GM20431 (cell line): Measurements from ENCODE around the gene SUMO3.
"Not testable (repeated sequence)": the region's sequence is repeated elsewhere in the genome, so short reads cannot be mapped to it uniquely, and the experiment has no call there.

Experiments used
- in situ Hi-C: fragments of 300-500 bp; cut with MseI, MboI; formaldehyde crosslinking; loops from one replicate; pipeline ENCODE4 v1.15.0; 2020; ENCODE audit warnings: low sequenced_read_pairs; ENCODE audit not compliant: unreplicated experiment

The SUMO3 gene

DNA sequence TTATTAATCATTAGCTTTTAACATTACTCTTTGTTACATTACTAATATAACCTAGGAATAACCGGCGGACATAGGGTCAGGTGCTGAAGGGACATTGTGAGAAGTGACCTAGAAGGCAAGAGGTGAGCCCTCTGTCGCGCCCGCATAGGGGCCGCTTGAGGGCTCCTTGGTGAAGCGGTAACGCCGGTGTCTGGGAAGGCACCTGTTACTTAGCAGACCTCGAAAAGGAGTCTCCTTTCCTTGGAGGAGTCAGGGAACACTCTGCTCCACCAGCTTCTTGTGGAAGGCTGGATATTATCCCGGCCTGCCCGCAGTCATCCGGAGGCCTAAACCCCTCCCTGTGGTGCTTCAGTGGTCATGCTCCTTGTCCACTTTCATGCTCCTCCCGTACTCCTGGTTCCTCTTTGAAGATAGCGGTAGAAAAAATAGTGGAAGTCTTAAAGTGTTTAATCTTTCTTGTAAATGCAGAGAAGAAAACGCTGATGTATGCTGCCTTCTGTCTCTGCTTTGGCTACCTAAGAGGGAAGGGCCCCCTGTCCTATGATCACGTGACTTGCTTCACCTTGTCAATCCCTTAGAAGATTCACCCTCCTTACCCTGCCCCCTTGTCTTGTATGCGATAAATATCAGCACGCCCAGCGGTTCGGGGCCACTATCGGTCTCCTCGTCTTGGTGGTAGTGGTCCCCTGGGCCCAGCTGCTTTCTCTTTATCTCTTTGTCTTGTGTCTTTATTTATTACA, 14.8 kb upstream of the SUMO3 start:
- in situ Hi-C loops, result not testable (repeated sequence)

DNA sequence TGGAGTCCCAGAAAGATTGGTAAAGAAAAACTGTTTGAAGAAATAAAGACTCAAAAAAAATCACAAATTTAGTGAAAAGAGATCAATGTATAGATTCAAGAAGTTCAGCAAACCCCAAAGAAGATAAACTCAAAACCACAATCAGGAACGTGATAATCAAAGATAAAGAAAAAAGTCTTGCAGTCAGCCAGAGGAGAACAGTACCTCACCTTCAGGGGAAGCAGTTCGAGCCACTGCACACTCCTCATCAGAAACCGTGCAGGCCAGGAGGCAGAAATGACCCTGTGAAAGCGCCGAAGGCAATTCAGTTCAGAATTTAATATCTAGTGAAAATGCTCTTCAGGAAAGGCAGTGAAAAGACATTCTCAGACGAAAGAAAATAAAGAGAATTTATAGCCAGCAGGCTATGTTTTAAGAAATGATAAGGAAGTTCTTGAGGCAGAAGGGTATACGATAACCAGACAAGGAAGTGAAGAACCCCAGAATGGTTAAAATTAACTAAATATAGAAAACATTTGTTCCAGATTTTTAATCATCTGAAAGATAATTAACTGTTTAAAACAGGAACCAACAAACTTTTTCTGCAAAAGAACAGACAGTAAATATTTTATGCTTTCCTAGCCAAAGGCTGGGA, 13.5 kb upstream of the SUMO3 start:
- in situ Hi-C loops, result no loop called here

DNA sequence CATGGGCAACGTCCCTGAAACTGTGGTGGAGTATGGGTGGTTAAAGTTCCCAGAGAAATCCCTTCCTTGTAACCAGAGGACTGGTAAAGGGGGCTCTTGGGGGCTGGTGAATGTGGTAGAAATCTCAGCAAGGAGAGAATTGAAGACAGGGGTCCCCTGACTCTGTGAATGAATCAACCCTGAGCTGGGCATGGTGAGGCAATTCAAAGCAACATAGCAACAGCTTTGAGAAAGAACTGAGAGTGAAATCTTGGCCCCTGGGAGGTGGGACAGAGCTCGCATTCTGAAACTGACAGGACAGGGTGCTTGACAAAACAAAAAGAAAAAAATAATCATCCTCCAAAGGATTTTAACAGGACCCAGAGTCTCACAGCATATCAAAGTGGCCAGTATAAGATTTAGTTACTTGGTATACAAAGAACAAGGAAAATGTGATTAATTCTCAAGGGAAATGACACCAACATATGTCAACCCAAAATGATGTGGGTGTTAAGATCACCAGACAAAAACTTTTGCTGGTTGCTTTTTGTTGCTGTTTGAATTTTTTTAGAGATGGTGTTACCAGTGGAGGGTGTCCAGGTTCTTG, 11.7 kb upstream of the SUMO3 start:
- in situ Hi-C loops, result no loop called here

GRCh38 chr21:44828362-44829056, 10.6 kb upstream of the SUMO3 start:
- in situ Hi-C loops, result no loop called here

- in situ Hi-C loops, result no loop called here
These were observed 5.4 kb upstream of the SUMO3 start for GRCh38 chr21:44823179-44823660.

DNA sequence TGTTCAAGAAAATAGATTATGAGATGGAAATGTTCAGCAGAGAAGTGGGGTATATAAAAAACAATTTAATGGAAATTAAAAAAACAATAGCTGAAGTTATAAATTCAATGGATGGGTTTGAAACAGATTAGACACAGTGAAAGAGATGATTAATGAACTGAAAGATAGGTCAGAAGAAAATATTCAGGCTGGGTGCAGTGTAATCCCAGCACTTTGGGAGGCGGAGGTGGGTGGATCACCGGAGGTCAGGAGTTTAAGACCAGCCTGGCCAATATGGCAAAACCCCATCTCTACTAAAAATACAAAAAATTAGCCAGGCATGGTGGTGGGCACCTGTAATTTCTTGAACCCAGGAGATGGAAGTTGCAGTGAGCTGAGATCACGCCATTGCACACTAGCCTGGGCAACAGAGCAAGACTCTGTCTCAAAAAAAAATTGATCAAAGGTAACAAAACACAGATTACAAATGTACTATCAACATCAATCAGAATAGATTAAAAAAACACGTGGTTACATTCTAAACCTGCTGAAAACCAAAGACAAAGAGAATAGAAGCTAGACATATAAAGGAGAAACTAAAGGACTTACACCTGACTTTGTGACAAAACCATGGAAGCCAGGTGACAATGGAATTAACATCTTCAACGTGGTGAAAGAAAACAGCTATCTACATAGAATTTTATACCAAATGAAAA, 4.8 kb upstream of the SUMO3 start:
- in situ Hi-C loops, result no loop called here

- in situ Hi-C loops, result no loop called here
These were observed 3.0 kb upstream of the SUMO3 start for GRCh38 chr21:44820851-44821250.

- in situ Hi-C loops, result no loop called here
These were observed 1.7 kb upstream of the SUMO3 start for GRCh38 chr21:44819283-44820243.

DNA sequence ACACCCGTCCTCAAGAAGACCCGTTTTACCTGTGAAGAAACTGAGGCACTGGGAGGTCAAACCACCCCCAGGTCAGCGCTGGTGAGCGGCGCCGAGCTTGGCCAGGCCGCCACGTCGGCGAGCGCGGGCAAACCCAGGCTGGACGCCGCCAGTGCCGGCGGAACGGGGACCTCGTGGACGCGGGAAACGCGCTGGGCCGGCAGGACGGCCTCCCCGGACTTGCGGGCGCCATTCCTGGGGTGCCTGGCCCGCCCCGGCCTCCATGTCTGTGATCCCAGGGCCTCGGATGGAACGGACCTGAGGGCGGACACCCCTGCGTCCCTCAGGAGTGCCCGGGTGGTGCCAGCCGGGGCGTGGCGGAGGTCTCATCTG, 764 bp upstream of the SUMO3 start:
- in situ Hi-C loops, result no loop called here

- in situ Hi-C loops, result no loop called here
These were observed 369 bp downstream of the SUMO3 start for GRCh38 chr21:44817506-44817880.

- in situ Hi-C loops, result no loop called here
These were observed 929 bp downstream of the SUMO3 start for GRCh38 chr21:44816761-44817505.

GRCh38 chr21:44815852-44816628, 1.8 kb downstream of the SUMO3 start:
- in situ Hi-C loops, result no loop called here

DNA sequence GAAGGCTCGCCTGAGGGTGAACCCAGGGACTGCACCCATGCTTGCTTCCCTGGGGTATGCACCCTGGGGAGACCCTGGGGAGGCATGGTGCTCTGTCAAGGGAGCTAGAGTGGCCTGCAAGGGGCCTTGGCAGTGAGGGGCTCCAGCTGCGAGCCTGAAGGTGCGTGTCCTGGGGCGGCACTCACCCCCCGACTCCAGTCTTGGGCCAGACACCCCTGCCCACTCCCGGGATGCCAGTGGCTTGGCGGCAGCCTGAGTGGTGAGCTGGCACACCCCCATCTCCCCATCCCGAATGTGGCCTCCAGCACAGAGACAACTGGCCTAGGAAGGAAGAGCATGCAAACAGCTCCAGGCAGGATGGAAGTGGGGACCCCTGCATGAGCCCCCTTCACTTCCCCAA, 2.6 kb downstream of the SUMO3 start:
- in situ Hi-C loops, result no loop called here

DNA sequence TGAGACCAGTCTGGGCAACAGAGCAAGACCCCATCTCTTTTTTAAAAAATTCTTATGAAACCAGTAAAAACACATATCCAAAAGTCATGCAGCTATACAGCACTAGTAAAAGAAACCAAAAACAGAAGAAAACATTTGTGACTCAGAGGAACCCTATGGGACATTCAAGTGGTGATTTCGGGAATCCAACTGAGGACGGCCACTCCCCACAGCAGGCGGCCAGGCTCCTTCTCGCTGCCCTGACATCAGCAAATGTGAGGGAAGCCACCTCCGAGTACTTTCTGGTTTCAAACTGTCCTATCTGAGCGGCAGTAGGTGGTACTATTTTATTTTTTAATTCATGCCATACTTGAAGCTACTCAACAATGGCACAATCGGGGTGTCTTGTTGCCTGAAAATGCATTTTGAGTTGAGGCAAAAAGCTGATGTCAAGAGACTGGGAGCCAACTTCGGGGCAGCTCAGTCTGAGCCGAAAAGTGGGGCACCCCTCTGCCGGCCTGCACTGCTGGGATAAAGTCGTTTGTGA, 3.3 kb downstream of the SUMO3 start:
- in situ Hi-C loops, result no loop called here

GRCh38 chr21:44813727-44814126, 4.1 kb downstream of the SUMO3 start:
- in situ Hi-C loops, result no loop called here

- in situ Hi-C loops, result no loop called here
These were observed 4.7 kb downstream of the SUMO3 start for GRCh38 chr21:44813149-44813548.

GRCh38 chr21:44812640-44813039, 5.2 kb downstream of the SUMO3 start:
- in situ Hi-C loops, result no loop called here

- in situ Hi-C loops, result no loop called here
These were observed 7.1 kb downstream of the SUMO3 start for GRCh38 chr21:44810779-44811178.
